ENCODE measurements around the gene PLPP1.

The PLPP1 gene

DNA sequence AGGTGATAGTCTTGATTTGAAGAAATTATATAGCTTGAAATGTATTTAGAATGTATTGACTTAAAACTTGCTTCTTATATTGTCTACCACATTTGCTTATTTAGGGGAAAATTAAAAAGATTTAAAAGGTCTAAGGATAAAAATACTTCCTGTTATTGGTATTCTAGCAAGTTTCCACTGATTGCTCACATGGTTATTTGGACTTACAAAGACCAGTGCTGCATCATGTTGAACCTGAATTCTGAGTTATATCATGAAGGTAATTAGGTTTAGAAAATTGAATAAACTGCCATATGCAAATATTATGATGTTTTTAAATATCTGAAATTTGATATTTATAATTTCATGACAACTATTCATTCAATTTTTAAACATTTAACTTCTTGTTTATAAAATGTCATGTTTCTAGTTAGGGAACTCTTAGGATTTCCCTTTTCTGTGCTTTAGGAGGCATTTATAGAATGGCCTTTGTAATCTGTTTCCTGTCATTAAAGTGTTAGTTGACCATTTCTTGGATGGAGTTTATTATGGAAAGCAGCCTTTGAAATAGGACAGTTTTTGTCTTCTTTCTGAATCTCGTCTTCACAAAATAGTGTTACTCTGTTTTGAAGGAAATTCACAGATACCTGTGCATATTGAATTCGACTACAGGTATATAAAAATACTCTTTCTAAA lies 141.1 kb downstream of the PLPP1 start:
- DNase-seq (ENCODE audit: low read depth) = no peak
- no peak overlapping the region for H3K4me3 ChIP-seq (ENCODE audit: control insufficient read depth, low read depth, low read length)
- TF ChIP-seq, protein P1, sequence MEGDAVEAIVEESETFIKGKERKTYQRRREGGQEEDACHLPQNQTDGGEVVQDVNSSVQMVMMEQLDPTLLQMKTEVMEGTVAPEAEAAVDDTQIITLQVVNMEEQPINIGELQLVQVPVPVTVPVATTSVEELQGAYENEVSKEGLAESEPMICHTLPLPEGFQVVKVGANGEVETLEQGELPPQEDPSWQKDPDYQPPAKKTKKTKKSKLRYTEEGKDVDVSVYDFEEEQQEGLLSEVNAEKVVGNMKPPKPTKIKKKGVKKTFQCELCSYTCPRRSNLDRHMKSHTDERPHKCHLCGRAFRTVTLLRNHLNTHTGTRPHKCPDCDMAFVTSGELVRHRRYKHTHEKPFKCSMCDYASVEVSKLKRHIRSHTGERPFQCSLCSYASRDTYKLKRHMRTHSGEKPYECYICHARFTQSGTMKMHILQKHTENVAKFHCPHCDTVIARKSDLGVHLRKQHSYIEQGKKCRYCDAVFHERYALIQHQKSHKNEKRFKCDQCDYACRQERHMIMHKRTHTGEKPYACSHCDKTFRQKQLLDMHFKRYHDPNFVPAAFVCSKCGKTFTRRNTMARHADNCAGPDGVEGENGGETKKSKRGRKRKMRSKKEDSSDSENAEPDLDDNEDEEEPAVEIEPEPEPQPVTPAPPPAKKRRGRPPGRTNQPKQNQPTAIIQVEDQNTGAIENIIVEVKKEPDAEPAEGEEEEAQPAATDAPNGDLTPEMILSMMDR (conservative IDR thresholded peaks at IDR 0.05; ENCODE audit: control insufficient read depth, insufficient read depth, low read depth, low read length) = no peak

DNA sequence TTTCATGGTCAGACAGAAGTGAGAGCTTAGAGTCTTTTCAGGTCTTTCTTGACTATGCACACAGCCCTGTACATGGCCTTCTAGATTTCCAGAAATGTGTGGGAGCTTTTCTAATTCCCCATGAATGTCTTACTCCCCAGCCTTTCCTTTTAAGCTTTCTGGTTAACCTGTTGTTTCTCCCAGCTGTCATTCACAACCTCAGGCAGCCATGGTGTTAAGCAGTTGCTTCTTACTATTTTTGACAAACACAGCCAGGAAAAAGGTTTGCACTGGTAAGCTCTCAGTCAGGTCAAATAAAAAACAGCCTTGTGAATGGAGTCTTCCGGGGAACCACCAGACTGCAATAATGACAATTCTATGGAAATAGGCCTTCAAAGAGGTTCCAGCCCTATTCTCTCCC lies 142.1 kb downstream of the PLPP1 start:
- H3K4me3 ChIP-seq (ENCODE audit: control insufficient read depth, low read depth, low read length) = no peak overlapping the region
- TF ChIP-seq, protein P1 (conservative IDR thresholded peaks at IDR 0.05; ENCODE audit: control insufficient read depth, insufficient read depth, low read depth, low read length) = no peak
- no peak for DNase-seq (ENCODE audit: low read depth)

GRCh38 chr5:55391707-55392106 lies 143.1 kb downstream of the PLPP1 start:
- H3K4me3 ChIP-seq (ENCODE audit: control insufficient read depth, low read depth, low read length) = no peak overlapping the region
- TF ChIP-seq, protein P1 (conservative IDR thresholded peaks at IDR 0.05; ENCODE audit: control insufficient read depth, insufficient read depth, low read depth, low read length) = no peak
- no peak for DNase-seq (ENCODE audit: low read depth)

- H3K4me3 ChIP-seq (ENCODE audit: control insufficient read depth, low read depth, low read length) = no peak overlapping the region
- DNase-seq (ENCODE audit: low read depth) = no peak
- TF ChIP-seq, protein P1 (conservative IDR thresholded peaks at IDR 0.05; ENCODE audit: control insufficient read depth, insufficient read depth, low read depth, low read length) = no peak
These were observed 146.9 kb downstream of the PLPP1 start for GRCh38 chr5:55387865-55388264.

- no peak overlapping the region for H3K4me3 ChIP-seq (ENCODE audit: control insufficient read depth, low read depth, low read length)
- no peak for DNase-seq (ENCODE audit: low read depth)
- TF ChIP-seq, protein P1 (conservative IDR thresholded peaks at IDR 0.05; ENCODE audit: control insufficient read depth, insufficient read depth, low read depth, low read length) = no peak
These were observed 148.4 kb downstream of the PLPP1 start for GRCh38 chr5:55386356-55386755.

DNA sequence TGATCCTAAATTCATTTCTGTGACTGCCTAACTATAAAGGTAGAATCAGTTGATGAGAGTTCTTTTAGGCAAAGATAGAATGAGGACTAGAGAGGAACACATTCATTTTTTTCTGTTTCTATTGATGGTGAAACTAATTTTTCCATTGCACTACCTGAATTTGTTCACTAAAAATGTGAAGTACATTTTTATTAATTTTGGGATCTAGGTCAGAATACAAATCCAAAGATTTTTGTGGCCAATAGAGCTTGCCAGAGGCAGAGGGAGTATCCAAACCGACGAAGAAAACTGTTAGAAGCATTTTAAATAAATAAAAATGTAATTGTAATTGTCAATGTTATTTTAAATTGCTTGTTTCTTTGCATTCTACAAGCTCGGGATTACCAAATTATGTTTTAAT lies 148.9 kb downstream of the PLPP1 start:
- no peak overlapping the region for H3K4me3 ChIP-seq (ENCODE audit: control insufficient read depth, low read depth, low read length)
- DNase-seq (ENCODE audit: low read depth) = no peak
- TF ChIP-seq, protein P1 (conservative IDR thresholded peaks at IDR 0.05; ENCODE audit: control insufficient read depth, insufficient read depth, low read depth, low read length) = no peak

- no peak for DNase-seq (ENCODE audit: low read depth)
- H3K4me3 ChIP-seq (ENCODE audit: control insufficient read depth, low read depth, low read length) = no peak overlapping the region
- TF ChIP-seq, protein P1 (conservative IDR thresholded peaks at IDR 0.05; ENCODE audit: control insufficient read depth, insufficient read depth, low read depth, low read length) = no peak
These were observed 149.5 kb downstream of the PLPP1 start for GRCh38 chr5:55385227-55385626.

Measured in fibroblast of mammary gland (primary cell).